MCF 10A (cell line): ENCODE measurements around the gene RALGAPA1. TPM values are rescaled to one million over a fixed set of nuclear protein-coding genes. Genes with fewer than 3 reads are reported as not detected.
"Not testable (repeated sequence)": the region's sequence is repeated elsewhere in the genome, so short reads cannot be mapped to it uniquely, and the experiment has no call there.

ENCODE experiments used
- BruUV-seq: library from RNA; stranded (reverse); fragments of 400-500 nt; replicated peaks from 2 replicates; lab custom pipeline; 2021; lab: Mats Ljungman, UMichigan
- CTCF ChIA-PET: fragments of 300-600 bp; sonication (Branson Sonifier 250); formaldehyde crosslinking; extraction: SDS; loops from one replicate; lab custom pipeline; 2021; ENCODE audit warnings: antibody characterized with exemption, inconsistent platforms; lab: Yijun Ruan, JAX
- POLR2A ChIA-PET: fragments of 300-600, 350-650 bp; sonication (Branson Sonifier 250); formaldehyde crosslinking; extraction: SDS; loops from one replicate; lab custom pipeline; 2020; ENCODE audit warnings: antibody characterized with exemption, inconsistent platforms; lab: Yijun Ruan, JAX
- DNase-seq: peaks from one replicate; pipeline ENCODE4 v3.0.0-alpha.2; 2018; ENCODE audit not compliant: unreplicated experiment
- H3K27ac Mint-ChIP-seq: one replicate; pipeline ENCODE4 v1.8.0; 2022; ENCODE audit warnings: mild to moderate bottlenecking, low read depth, mixed read lengths; ENCODE audit not compliant: unreplicated experiment
- H3K27me3 Mint-ChIP-seq: one replicate; pipeline ENCODE4 v1.8.0; 2022; ENCODE audit warnings: mixed read lengths; ENCODE audit not compliant: insufficient read depth, unreplicated experiment
- H3K36me3 Mint-ChIP-seq: one replicate; pipeline ENCODE4 v1.8.0; 2022; ENCODE audit warnings: mild to moderate bottlenecking, moderate library complexity, mixed read lengths; ENCODE audit not compliant: insufficient read depth, unreplicated experiment
- H3K4me1 Mint-ChIP-seq: one replicate; pipeline ENCODE4 v1.8.0; 2022; ENCODE audit warnings: mixed read lengths; ENCODE audit not compliant: insufficient read depth, unreplicated experiment
- H3K4me3 Mint-ChIP-seq: one replicate; pipeline ENCODE4 v1.8.0; 2022; ENCODE audit warnings: mild to moderate bottlenecking, moderate library complexity, mixed read lengths; ENCODE audit not compliant: unreplicated experiment
- H3K9me3 Mint-ChIP-seq: one replicate; pipeline ENCODE4 v1.8.0; 2022; ENCODE audit warnings: mixed read lengths; ENCODE audit not compliant: unreplicated experiment
- intact Hi-C: fragments of 100-400 bp; cut with micrococcal nuclease; formaldehyde crosslinking; loops from 2 replicates; pipeline ENCODE4 v1.14.1; 2022
- total RNA-seq: library from RNA; stranded (reverse); gene quantifications from 2 replicates; pipeline ENCODE4 v1.2.3, GENCODE V29; 2022
- TF ChIP-seq, protein P1 (sequence below): fragments of 200-600 bp; IDR thresholded peaks from one replicate; pipeline ENCODE4 v1.8.0; 2022; ENCODE audit warnings: antibody characterized with exemption, mild to moderate bottlenecking; ENCODE audit not compliant: unreplicated experiment

The RALGAPA1 gene
- total RNA-seq, 1 experiment from 2014 or later, result 52.3 TPM

DNA sequence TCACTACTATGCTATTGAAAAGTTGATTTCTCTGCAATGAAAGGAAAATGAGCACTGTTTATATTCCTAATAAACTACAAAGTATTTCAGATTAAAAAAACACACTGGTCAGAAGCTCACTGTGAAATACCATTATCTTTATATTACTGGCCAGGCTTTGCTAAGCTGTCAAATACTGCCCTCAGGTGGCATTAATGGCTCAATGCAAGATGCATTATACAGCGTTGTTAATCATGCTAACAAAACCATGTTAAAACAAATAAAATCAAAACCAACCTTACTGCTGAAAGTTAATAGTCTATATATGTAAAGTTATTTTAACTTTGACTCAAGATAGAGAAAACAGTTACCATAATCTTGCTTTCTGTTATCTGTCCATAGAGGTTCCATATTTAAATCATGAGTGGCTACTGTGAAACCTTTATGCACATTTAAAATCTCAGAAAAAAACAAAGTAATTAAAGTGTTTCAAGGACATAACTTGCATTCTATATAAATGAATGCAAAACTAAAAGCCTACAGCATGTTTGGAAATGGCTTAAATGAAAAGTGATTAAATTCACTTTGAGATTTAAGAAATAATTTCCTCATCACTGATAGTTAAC, 121.7 kb downstream of the RALGAPA1 start:
- intact Hi-C loops, result loop anchor here (1.0 to 5.0 kb wide), 4 partner anchors 130 to 267 kb away; partner anchors contain the start of gene INSM2
- peak; percentile 63 for DNase-seq
- BruUV-seq, result no TSS peak
- peaks cover 35% of the 10 kb centered on the region for H3K36me3 Mint-ChIP-seq
- ChIA-PET CTCF (interaction anchor here (1.0 to 5.4 kb wide), 6 partner anchors 8 to 134 kb away, joined by 3 to 34 read pairs (median 5); no protein-coding TSS in a partner anchor), POLR2A (interaction anchor here (0.6 to 1.2 kb wide), 3 partner anchors 9 to 131 kb away, joined by 3 read pairs; no protein-coding TSS in a partner anchor)
- no peaks in the 10 kb centered on the region for H3K27me3 Mint-ChIP-seq
- H3K4me3 Mint-ChIP-seq, result no peak overlapping the region
- H3K27ac Mint-ChIP-seq, result no peak overlapping the region
- TF ChIP-seq, protein P1, sequence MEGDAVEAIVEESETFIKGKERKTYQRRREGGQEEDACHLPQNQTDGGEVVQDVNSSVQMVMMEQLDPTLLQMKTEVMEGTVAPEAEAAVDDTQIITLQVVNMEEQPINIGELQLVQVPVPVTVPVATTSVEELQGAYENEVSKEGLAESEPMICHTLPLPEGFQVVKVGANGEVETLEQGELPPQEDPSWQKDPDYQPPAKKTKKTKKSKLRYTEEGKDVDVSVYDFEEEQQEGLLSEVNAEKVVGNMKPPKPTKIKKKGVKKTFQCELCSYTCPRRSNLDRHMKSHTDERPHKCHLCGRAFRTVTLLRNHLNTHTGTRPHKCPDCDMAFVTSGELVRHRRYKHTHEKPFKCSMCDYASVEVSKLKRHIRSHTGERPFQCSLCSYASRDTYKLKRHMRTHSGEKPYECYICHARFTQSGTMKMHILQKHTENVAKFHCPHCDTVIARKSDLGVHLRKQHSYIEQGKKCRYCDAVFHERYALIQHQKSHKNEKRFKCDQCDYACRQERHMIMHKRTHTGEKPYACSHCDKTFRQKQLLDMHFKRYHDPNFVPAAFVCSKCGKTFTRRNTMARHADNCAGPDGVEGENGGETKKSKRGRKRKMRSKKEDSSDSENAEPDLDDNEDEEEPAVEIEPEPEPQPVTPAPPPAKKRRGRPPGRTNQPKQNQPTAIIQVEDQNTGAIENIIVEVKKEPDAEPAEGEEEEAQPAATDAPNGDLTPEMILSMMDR, result peak; percentile 86
- no peaks in the 10 kb centered on the region for H3K4me1 Mint-ChIP-seq
- no peaks in the 10 kb centered on the region for H3K9me3 Mint-ChIP-seq

DNA sequence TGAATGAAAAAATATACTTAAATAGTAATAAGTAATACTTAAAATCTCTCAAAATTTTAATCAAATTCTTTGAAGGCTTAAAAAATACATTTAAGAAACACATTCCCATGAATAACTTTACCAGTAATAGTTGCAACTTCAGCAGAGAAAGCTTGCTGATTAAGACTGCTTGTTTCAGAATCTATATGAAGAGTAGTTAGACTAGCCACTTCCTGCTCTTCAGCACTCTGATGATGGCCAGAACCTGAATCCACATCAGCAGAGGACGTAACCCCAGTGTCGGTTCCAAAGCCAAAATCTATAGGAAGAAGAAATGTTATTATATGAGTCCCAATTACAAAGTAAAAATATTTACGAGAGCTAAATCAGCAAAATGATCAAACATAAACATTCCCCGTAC, 125.4 kb downstream of the RALGAPA1 start:
- H3K27ac Mint-ChIP-seq, H3K4me3 Mint-ChIP-seq, H3K4me1 Mint-ChIP-seq, BruUV-seq, H3K27me3 Mint-ChIP-seq, intact Hi-C loops, DNase-seq, H3K9me3 Mint-ChIP-seq: not testable (repeated sequence)
- H3K36me3 Mint-ChIP-seq, result peaks cover 21% of the 10 kb centered on the region
- CTCF ChIA-PET, result interaction anchor here (0.7 to 1.5 kb wide), 5 partner anchors 8 to 133 kb away, joined by 3 to 8 read pairs (median 5); no protein-coding TSS in a partner anchor
- POLR2A ChIA-PET, result interaction anchor here (2.2 kb wide), 1 partner anchor 10 kb away, joined by 5 read pairs; no protein-coding TSS in a partner anchor

DNA sequence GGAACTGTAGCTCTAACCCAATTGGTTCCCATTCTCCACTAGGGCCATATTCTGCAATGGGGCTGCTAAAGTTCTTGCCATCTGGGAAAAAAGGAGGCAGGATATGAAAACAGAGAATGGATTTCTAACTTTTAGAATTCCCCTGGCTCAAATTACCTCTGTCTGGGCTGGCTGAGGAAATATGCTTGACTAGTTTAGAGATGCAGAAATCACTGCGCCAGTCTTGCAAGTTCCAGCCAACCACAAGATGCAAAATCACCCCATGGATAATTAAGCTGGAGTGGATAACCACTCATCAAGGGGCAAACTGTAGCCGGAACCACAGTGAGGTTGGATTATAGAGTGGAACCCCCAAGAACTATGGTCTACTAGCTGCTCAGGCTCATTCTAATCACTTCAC, 126.3 kb downstream of the RALGAPA1 start:
- Mint-ChIP-seq H3K4me3 (no peak overlapping the region), H3K27ac (no peak overlapping the region), H3K36me3 (peaks cover 24% of the 10 kb centered on the region), H3K9me3 (no peaks in the 10 kb centered on the region), H3K4me1 (no peaks in the 10 kb centered on the region), H3K27me3 (no peaks in the 10 kb centered on the region)
- BruUV-seq, result no TSS peak
- TF ChIP-seq, protein P1, result no peak
- intact Hi-C loops, result no loop called here
- DNase-seq, result no peak
- POLR2A ChIA-PET, result no interaction called here
- CTCF ChIA-PET, result no interaction called here

DNA sequence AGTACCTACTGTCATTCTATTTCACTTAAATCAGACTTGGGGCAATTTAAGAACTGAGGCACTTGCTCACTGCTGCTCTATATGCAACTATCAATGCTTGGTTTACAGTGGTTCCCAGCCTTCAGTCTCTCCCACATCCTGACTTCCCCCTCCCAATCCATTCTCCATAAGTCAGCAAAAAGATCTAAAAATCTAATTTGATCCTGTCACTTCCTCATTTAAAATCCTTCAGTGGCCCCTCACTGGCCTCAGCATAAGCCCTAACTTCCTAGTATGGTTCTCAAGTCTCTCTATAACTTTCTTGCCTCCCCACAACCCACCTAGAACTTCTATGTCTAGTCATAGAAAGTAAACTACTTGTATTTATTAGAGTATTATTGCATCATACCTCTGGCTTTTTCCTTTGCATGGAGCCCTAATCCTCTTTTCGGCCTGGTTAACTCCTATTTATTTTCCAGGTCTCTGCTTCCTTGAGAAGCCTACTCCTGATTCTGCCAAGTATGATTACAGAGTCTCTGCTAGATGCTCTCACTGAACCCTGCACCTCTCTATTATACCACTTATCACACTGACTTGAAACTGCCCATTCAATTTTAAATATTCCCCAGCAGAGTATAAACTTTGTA, 130.6 kb downstream of the RALGAPA1 start:
- ChIA-PET POLR2A (interaction anchor here (0.5 kb wide), 1 partner anchor 25 kb away, joined by 5 read pairs; no protein-coding TSS in a partner anchor), CTCF (no interaction called here)
- TF ChIP-seq, protein P1, result no peak
- intact Hi-C loops, result no loop called here
- no peaks in the 10 kb centered on the region for H3K27me3 Mint-ChIP-seq
- H3K4me1 Mint-ChIP-seq, result no peaks in the 10 kb centered on the region
- H3K9me3 Mint-ChIP-seq, result no peaks in the 10 kb centered on the region
- no TSS peak for BruUV-seq
- no peak overlapping the region for H3K27ac Mint-ChIP-seq
- no peak overlapping the region for H3K4me3 Mint-ChIP-seq
- no peak for DNase-seq
- H3K36me3 Mint-ChIP-seq, result peaks cover 33% of the 10 kb centered on the region
